ENCODE measurements around the gene EEF1E1.

EEF1E1 gene

DNA sequence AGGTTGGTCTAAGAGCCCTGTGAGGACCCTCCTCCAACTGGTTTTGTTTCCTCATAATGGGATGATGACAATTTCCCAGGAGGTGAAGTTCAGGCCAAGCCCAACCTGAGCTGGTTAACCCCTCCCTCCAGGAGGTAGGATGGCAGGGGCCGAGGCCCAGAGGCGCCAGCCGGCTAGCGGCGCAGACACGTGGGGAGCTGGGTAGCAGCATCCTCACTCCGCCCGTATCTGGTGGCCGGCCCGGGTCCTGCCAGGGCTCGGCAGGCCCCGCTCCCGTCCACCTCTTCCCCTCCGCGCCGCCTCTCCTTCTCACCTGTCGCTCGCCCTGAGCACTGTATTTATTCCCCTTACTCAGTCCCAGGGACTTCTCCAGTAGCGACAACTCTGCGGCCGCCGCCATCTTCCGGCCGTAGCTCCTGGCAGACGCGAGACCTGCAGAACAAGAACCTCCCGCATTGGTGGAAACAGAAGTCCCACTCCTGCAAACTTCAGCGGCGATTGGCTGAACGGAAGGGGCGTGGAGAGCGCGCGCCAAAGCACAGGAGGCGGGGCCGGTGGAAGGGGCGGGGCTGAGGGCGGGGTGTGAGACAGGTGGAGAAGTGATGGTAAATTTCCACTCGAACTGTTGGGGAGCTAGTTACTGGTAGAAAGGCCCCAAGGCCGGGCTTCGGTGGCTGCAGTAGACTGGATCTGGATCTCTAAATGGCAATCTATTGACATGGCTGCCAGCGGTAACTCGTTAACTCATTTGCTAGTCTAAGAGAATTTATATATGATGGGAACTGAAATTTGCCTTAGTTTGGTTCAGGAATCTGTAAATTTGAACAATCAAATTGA is at the start of gene EEF1E1:
TSS of gene EEF1E1 (minus strand) at position 427 of the 837 bp plus-strand sequence. CDS start at position 400, 27 bp downstream.
- DNase-seq: peak; percentile 87

DNA sequence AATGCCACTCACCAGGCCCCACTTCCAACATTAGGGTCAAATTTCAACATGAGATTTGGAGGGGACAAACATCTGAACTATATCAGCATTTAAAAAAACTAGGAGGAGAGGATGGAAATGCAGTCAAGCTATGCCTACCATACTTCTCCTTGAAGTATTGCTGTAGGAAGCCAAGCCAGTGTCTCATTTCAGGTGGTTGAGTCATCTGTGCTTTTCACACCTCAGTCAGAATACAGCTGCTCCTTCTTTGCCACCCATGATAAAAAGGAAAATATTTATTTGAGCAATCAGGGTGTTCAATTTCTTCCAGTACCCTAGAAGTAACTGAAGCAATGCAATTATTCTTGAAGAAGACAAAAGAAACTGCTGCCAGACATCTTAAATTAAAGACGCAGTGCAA is 47.0 kb upstream of the EEF1E1 start:
- no peak for DNase-seq

DNA sequence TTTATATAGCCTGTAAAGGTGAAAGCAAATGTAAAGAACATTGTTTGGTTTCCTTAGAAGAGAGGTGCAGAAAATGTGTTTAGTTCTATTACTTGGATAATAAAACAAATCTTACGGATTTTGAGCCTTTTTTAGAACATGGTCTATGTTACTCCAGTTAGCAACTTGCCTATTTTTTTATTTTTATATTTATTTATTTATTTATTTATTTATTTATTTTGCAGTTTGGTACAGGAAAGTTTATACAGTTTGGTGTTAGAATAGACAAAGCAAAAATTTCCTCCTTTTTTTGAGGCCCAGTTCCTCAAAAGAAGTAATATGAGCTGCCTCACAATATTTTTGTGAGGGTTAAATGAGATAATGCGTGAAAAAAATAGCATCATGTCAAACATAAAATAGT is 41.6 kb upstream of the EEF1E1 start:
- no peak for DNase-seq

DNA sequence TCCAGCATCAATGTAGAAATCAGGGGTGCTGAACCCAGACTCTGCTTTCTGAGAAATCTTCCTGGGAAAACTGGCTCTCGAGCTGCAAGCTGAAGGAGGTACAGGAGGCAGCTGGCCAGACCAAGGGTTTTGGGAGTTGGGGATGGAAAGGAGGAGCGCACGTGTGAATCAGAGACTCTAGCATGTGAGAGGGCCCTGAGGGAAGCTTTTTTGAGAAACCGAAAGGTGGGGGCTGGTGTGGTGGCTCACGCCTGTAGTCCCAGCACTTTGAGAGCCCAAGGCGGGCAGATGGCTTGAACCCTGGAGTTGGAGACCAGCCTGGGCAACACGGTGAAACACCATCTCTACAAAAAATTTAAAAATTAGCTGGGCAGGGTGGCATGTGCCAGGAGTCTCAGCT is 37.1 kb upstream of the EEF1E1 start:
- no peak for DNase-seq

DNA sequence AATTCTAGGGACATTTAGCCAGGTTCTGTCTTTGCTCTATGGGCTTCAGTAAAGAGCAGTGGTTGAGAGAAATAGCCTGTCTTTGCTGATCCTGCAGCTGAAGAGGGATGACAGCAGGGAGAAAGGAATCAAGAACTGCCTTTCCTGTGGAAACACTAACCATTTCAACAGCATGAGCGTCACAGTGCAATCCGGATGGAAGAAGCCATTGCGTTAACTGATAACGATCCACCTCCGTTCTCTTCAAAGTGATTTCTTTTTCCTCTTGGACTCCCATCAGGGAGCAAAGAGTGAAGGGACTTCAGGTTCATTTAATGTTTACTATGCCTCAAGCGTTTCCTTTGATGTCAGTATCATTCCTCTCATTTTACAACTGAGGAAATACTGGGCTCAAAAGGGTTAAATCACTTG is 35.2 kb upstream of the EEF1E1 start:
- no peak for DNase-seq

DNA sequence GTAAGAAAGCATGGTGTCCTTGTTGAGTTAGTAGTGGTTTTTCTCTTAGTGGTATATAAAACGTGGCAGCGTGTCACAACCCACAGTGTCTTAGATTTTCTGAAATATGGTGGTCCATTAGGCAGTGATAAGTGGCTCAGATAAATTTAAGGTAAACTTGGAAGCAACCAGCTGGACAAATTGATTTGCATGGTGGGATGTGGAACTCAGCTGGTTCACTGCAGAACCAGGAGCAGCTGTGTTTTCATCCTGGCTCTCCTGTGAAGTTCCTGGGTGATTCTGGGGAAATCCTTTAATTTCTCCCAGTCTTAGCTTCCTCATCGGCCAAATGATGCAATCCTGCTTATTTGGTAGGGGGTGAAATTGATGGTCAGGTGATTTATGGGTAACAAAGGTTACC is 32.9 kb upstream of the EEF1E1 start:
- DNase-seq: no peak

DNA sequence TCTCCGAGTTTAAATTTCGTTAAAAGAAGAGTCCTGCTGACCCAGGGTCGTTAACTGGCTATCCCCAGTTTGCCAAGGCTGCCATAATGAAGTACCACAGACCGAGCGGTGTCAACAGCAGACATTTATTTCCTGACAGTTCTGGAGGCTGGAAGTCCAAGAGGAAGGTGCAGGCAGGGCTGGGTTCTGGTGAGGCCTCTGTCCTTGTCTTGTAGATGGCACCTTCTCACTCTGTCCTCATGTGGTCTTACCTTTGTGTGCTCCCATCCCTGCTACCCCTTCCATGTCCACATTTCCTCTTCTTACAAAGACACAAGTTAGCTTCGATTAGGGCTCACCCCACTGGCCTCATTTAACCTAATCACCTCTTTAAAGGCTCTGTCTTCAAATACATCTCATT is 29.8 kb upstream of the EEF1E1 start:
- DNase-seq: no peak

DNA sequence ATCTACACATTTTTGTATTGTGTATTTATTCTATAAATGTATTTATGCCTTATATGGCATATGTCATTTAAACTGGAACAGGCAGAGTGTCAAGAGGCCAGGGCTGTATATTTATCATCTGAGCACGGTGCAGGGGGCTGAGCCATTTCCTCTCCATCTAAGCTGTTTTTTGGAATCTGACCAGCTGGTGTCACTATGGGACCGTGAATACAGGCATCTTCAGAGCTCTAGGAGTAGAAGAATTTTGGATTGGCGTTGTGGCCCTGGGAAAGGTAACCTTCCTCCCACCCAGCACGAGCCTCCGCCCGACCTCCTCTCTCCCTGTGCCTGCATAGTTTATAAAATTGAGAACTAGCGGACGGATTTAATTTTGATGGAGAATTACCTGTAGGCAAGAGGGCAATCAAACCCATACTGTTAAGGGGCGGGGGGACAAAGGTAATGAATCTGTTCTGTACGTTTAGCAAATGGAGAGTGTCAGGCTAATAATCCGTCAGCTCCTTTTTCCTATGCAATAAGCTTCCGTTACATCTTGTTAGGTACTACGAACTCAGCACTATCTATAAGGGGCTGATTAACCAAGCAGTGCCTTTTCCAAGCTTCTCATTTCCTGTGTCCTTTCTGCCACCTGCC is 29.0 kb upstream of the EEF1E1 start:
- peak; percentile 46 for DNase-seq

DNA sequence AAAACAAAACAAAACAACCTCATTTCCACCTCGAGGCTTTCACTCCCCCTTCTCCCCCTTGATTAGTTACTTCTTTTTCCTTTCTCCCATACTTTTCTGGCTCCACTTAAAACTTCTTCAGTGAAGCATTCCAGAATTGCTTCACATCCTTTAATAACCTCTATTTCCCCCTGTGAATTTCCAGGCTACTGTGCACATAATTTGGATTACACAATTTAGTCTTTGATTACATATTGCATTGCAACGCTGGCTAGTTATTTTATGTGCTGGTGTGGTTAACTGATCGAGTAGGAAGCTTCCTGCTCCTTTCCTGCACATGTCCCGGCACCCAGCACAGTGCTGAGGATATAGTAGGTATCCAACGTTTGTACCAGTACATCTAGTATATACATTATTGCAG is 28.1 kb upstream of the EEF1E1 start:
- no peak for DNase-seq

DNA sequence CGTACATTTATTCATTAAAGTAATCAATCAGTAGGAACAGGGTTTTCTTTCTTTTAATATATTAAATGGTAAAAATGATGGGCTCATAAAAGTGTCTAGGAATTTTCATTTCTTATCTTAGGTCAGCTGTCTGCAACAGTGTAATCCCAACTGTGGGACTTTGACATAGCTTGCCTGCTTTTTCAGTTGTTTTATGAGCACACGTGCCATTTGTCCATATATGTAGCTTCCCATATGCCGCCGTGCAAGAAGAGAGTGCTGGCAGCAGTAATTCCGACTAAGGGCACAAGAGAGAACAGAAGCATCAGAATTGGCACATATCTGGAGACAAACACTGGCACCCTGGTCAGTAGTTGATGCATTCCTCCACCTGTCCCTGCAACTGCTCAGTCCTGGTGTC is 20.9 kb upstream of the EEF1E1 start:
- DNase-seq: no peak

DNA sequence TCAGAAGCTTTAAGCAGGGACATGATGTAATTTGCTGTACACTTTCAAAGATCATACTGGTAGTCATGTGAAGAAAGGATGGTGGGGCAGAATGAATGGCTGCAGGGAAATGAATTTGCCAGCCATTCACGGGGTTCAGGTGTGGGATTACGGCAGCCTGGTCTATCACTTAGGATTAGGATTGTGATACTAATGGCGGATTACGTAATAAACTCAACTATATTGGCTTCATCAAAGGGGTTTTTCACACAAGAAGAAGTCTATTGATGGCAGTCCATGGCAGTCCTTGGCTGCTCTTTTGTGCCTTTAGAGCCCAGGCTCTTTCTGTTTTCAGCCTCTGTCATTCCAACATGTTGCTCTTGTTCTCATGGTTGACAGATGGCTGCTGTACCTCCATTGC is 12.6 kb upstream of the EEF1E1 start:
- DNase-seq: no peak

DNA sequence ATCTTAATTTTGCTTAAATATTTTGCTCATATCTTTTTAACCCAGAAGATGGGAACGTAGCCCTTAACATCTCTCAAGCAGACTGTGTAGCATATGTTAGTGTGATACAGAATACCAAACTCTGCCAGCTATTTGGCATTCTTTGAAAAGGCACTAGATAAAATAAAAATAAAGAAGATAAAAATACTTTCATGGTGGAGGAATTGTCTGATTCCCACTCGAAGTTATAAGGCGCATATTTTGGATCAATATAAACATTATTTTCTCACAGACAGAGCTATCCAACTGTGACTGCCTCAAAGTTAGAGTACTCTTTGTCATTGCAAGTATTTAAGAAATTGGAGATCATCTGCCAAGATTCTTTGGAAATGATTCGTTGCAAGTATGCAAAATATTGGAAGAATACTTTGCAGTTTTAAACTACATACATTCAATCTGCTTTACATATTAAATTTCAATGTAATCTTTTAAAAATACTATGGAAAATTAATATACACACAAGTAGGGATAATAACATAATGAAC is 10.8 kb upstream of the EEF1E1 start:
- no peak for DNase-seq

DNA sequence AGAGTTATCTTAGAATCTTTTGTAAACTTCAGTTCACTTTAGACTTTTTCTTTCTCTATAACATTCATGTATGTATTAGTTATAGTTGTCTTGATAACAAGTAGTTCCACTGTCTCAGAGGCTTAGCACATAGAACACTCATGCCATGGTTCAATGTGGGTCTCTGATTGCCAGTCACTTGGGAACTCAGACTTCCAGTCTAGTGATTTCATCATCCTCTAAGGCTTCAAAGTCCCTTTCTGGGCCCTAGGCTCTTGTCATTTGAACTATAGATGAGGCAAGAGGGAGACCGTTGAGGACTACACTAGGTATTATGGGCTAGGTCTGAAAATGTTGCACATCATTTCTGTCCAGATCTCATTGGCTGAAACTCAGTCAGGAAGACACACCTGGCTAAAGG is 8.4 kb upstream of the EEF1E1 start:
- peak; percentile 28 for DNase-seq

DNA sequence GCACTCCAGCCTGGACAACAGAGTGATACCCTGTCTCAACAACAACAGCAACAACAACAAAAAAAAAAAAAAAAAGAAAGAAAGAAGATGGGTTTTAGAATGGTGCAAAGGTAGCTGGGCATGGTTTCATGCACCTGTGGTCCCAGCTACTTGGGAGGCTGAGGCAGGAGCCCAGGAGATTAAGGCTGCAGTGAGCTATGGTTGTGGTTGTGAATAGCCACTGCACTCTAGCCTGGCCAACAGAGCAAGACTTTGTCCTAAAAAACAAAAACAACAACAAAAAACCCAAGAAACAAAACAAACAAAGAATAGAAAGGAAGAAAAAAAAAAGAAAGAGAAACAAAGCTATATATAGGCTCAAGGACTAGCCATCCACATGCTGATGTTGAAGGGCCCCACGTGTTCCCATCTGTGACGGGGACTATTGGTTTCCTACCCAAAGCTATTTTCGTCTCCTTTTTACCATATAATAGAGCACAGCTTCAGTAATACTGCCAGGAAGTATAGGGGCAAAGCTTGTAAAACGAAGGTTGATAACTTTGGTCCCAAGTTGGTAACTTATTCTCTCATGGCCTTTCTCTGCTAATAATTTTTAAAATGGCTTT is 7.9 kb upstream of the EEF1E1 start:
- DNase-seq: no peak

DNA sequence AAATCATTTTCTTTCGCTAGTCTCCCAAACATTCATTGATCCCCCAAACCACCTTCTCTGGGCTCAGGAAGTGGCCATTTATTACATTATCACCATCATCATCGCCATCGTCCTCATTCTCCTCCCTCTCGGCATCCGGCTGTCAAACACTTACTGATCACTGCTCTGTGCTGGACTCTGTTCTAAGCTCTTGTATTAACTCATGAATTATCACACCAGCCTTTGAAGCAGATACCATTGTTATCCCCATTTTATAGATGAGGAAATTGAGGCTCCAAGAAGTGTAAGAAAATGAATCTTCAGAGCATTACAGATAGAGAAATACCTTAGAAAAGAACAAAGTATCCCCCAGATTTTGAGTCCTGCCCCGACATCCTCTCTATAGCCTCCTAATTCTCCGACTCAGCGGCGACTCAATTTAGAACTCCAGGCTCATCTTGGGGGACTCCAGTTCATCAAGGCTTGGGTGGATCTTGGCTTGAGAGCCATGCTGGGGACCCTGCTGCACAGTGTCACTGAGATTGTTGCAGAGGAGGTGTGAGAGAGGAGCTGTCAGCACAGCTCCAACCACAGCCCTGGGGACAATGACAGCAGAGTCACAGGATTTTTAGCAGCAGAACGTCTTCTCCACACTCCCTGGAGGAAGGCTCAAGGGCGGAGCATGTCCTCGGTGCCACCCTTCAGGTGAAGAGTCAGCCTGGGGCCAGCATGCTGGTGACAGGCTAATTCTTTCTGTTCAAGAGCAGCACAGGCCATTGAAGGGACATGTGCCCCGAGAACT is 6.6 kb upstream of the EEF1E1 start:
- DNase-seq: no peak

DNA sequence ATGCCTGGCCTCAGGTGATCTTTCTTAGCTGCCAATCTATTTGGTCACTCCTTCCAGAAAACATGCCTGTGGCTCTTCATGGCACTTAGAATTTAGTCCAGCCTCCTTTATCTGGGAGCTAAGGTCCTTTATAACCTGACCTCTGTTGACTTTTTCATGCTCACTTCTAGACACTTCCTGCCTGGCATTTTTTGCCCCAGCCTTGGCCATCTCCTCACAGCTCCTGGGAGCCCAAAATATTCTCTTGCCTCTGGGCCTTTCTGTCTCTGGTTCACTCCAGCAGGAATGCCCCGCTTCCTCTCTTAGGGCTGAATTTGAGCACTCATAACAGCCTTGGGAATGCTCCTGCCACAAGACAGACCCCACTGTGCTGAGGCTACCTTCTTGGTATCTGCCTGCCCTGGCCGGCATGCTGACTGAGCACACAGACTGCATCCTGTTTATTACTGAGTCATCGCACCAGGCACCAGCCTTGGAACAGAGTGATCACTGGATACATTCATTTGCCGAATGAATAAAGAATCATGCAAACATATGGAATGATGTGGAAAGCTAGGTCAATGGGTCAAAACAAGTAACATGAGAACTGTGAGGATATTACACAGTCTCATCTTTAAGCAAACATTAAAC is 5.8 kb upstream of the EEF1E1 start:
- no peak for DNase-seq

DNA sequence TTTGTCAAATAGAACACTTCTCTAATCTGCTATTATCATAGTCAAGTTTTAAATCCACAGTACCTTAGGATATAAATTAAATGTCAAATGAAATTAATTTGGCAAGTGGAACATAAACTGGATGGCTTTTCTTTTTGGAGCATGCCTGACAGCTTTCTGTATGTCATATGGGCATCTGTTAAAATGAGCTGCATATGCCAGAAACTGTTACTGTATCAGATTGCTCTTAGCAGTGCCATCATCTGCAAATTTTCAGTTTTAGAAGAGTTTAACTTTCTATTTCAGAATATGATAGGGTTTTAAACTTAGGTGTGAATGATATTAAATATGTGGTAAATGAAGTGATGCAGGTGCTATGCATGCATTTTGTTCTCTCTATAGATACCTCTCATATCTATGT is 3.4 kb upstream of the EEF1E1 start:
- DNase-seq: no peak

DNA sequence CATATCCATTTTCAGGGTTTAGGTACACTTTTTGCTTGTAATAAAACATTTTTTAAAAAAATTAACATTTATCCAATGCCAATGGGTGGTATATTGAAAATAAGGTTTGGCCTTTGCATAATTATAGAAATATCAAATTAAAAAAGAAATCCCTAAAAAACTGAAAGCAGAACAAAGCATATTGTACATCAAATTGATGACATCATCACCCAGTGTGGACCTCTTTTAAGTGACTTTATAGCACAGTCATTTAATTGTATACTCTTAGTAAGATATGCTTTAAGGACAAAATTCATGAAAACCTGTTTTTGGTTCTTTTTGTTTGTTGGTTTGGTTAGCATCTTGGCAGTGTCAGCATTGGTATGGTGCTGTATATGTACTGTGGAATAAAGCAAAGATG is 1.4 kb upstream of the EEF1E1 start:
- DNase-seq: no peak

DNA sequence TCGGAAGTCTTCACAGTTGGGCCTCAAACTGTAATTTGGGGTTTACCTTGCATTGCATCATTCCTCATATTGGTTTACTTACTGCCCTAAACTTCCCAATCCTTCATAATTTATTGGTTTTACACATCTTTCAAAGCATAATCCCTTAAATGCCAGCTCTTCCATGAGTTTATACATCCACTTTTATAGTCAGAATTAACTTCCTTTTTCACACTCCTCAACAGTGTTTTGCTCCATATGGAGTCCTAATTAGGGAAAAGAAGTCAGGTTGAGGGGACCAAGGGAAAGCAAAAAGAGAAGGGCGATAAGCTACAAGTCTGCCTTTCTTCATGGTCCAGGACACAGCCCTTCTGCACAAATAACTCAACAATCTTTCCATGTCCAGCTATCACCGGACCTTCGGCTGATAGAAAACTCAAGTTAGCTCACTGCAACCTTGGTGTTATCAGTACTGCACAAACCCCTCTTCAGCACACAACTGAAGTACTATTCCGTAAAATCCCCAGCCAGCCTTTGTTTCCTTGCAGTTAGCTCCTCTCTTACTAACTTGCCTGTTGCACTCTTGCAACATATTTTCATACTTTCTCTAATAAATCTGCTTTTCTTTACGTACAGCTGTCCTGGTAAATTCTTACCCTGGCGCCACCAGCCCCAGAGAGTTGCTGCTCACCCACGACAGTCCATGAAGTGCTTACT is 2.0 kb downstream of the EEF1E1 start:
- peak; percentile 66 for DNase-seq

DNA sequence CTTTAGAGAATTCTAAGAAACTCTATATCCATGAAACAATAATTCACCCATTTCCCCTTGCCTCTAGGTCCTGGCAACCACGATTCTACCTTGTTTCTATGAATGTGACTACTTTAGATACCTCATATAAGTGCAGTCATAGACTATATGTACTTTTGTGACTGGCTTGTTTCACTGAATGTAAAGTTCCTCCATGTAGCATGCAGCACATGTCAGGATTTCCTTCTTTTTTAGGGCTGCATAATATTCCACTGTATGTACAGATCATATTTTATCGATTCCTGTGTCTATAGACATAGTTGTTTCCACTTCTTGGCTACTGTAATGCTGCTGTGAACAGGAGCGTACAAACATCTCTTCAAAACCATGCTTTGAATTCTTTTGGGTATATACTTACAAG is 11.7 kb downstream of the EEF1E1 start:
- no peak for DNase-seq

DNA sequence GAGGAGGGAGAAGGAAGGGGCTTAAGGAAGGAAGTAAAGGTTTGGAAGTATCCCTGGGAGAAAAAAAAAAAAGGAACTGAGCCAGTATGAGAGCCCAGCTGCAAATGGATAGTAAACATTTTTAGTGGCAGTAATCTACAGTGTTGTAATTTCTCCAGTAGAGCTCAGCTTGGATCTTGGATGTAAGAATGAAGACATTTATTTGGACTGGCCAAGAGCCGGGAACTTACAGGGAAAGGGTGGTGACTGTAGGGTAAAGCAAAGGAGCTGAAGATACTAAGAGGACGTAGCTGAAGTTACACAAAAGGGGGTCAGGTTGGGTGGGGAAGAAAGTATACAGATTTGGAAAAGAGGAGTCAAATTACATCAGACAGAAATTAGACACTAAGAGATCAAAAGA is 13.5 kb downstream of the EEF1E1 start:
- peak; percentile 8 for DNase-seq
